HG03103 (cell line): ENCODE results near the gene FA2H.
"Not testable (repeated sequence)": the region's sequence is repeated elsewhere in the genome, so short reads cannot be mapped to it uniquely, and the experiment has no call there.

Experiments
- ATAC-seq: cut with Tn5 transposase; IDR thresholded peaks from one replicate; pipeline ENCODE4 v1.9.1; 2021; ENCODE audit warnings: low read depth; ENCODE audit not compliant: unreplicated experiment

The FA2H gene

GRCh38 chr16:74774223-74775139 is at the start of gene FA2H:
Gene FA2H, minus strand, starts transcription at chr16:74774820. Its CDS starts 65 bp downstream, at chr16:74774755.
- ATAC-seq, result peak; percentile 79

GRCh38 chr16:74817851-74818250 is 43.2 kb upstream of the FA2H start:
- no peak for ATAC-seq

- peak; percentile 98 for ATAC-seq
Measured at GRCh38 chr16:74813109-74813641, 38.6 kb upstream of the FA2H start.

- ATAC-seq, result no peak
Measured at GRCh38 chr16:74811911-74812310, 37.3 kb upstream of the FA2H start.

GRCh38 chr16:74811216-74811615 is 36.6 kb upstream of the FA2H start:
- not testable (repeated sequence) for ATAC-seq

- ATAC-seq, result no peak
Measured at GRCh38 chr16:74807052-74807646, 32.5 kb upstream of the FA2H start.

GRCh38 chr16:74800216-74800871 is 25.7 kb upstream of the FA2H start:
- ATAC-seq, result no peak

GRCh38 chr16:74797414-74797813 is 22.8 kb upstream of the FA2H start:
- no peak for ATAC-seq

- no peak for ATAC-seq
Measured at GRCh38 chr16:74795104-74795503, 20.5 kb upstream of the FA2H start.

- ATAC-seq, result no peak
Measured at GRCh38 chr16:74794668-74795067, 20.0 kb upstream of the FA2H start.

- no peak for ATAC-seq
Measured at GRCh38 chr16:74793571-74793970, 19.0 kb upstream of the FA2H start.

- ATAC-seq, result no peak
Measured at GRCh38 chr16:74792225-74792624, 17.6 kb upstream of the FA2H start.

GRCh38 chr16:74791749-74792148 is 17.1 kb upstream of the FA2H start:
- ATAC-seq, result not testable (repeated sequence)

GRCh38 chr16:74788108-74788507 is 13.5 kb upstream of the FA2H start:
- no peak for ATAC-seq

- no peak for ATAC-seq
Measured at GRCh38 chr16:74785031-74785430, 10.4 kb upstream of the FA2H start.

GRCh38 chr16:74778646-74779045 is 4.0 kb upstream of the FA2H start:
- no peak for ATAC-seq

- no peak for ATAC-seq
Measured at GRCh38 chr16:74776926-74777325, 2.3 kb upstream of the FA2H start.

GRCh38 chr16:74775255-74775654 is 635 bp upstream of the FA2H start:
- ATAC-seq, result no peak

- no peak for ATAC-seq
Measured at GRCh38 chr16:74773446-74774222, 986 bp downstream of the FA2H start.

- peak; percentile 69 for ATAC-seq
Measured at GRCh38 chr16:74771656-74772315, 2.8 kb downstream of the FA2H start.
